ENCODE measurements around the gene JAML. TPM values are rescaled to one million over a fixed set of nuclear protein-coding genes. Genes with fewer than 3 reads are reported as not detected.

The JAML gene
- total and polyA plus RNA-seq, 11 donors = 0.90 to 18.4 (median 1.6) TPM

GRCh38 chr11:118209033-118209432, 15.8 kb downstream of the JAML start:
- DNase-seq (no peak), ATAC-seq (no peak)
- Histone ChIP-seq H3K4me1 (peaks cover 0 to 91% (median 15%) of the 10 kb centered on the region in 12 donors), H3K36me3 (peaks cover 0 to 23% (median 0%) of the 10 kb centered on the region in 9 donors), H3K27ac (peak overlapping the region in 1 of 12 donors; percentile 82), H3K27me3 (peaks cover 0 to 3% (median 0%) of the 10 kb centered on the region in 9 donors), H3K4me3 (no peak overlapping the region), H3K9me3 (no peaks in the 10 kb centered on the region)
- 88 to 93% (median 90%) methylated on average over 3 of the region's 3 CpGs for WGBS, 4 donors
- intact Hi-C loops (cut with DNase I) = loop anchor here in 1 of 10 donors (5.0 kb wide), 1 partner anchor 43 kb away; the partner anchor contains the start of gene MPZL3
- TF ChIP-seq CTCF (IDR thresholded peaks at IDR 0.05) (no peak), POLR2A (IDR thresholded peaks at IDR 0.05) (no peak)

- Histone ChIP-seq H3K4me3 (no peak overlapping the region), H3K4me1 (peaks cover 0 to 90% (median 13%) of the 10 kb centered on the region in 12 donors), H3K36me3 (peaks cover 0 to 34% (median 0%) of the 10 kb centered on the region in 9 donors), H3K9me3 (no peaks in the 10 kb centered on the region), H3K27me3 (peaks cover 0 to 3% (median 0%) of the 10 kb centered on the region in 9 donors), H3K27ac (peak overlapping the region in 3 of 12 donors; percentile 2 to 82 (median 6))
- 78 to 87% (median 84%) methylated on average over 2 of the region's 2 CpGs for WGBS, 4 donors
- ATAC-seq (no peak), DNase-seq (no peak)
- no peak for TF ChIP-seq POLR2A (IDR thresholded peaks at IDR 0.05)
- TF ChIP-seq CTCF (IDR thresholded peaks at IDR 0.05) = no peak
- intact Hi-C loops (cut with DNase I) = loop anchor here in 1 of 10 donors (5.0 kb wide), 1 partner anchor 45 kb away; the partner anchor contains the start of gene MPZL3
Measured at GRCh38 chr11:118207079-118207478, 17.7 kb downstream of the JAML start.

GRCh38 chr11:118206391-118207031, 18.3 kb downstream of the JAML start:
- TF ChIP-seq CTCF (IDR thresholded peaks at IDR 0.05) (no peak), POLR2A (IDR thresholded peaks at IDR 0.05) (no peak)
- intact Hi-C loops (cut with DNase I) = loop anchor here in 1 of 10 donors (5.0 kb wide), 1 partner anchor 46 kb away; the partner anchor contains the start of gene MPZL3
- Histone ChIP-seq H3K9me3 (no peaks in the 10 kb centered on the region), H3K4me3 (no peak overlapping the region), H3K4me1 (peaks cover 0 to 87% (median 8%) of the 10 kb centered on the region in 12 donors), H3K36me3 (peaks cover 0 to 31% (median 0%) of the 10 kb centered on the region in 9 donors), H3K27me3 (peaks cover 0 to 3% (median 0%) of the 10 kb centered on the region in 9 donors), H3K27ac (peak overlapping the region in 4 of 12 donors; percentile 2 to 82 (median 23))
- WGBS, 4 donors = 24 to 42% (median 36%) methylated on average over 1 of the region's 1 CpG
- DNase-seq (peak in 1 of 5 donors; percentile 17), ATAC-seq (peak in 3 of 4 donors; percentile 49 to 80 (median 61))

Data from heart left ventricle (tissue), 16 donors.